Right ventricle myocardium inferior (tissue), 1 donor: Measurements from ENCODE around the gene TTYH1. TPM values are rescaled to one million over a fixed set of nuclear protein-coding genes. Genes with fewer than 3 reads are reported as not detected.

ENCODE experiments used
- ATAC-seq: fragments of 200-7000 bp; cut with Tn5 transposase; one replicate; pipeline ENCODE4 v1.9.1; 2020; ENCODE audit warnings: mild to moderate bottlenecking, moderate library complexity
- DNase-seq: peaks from one replicate; pipeline ENCODE4 v3.0.0; 2021; ENCODE audit errors: missing footprints
- intact Hi-C: fragments of 100-400 bp; cut with DNase I; formaldehyde crosslinking; loops from one replicate; pipeline ENCODE4 v1.11.0; 2022
- total RNA-seq: library from RNA; stranded (reverse); fragmentation: NEBNext Ultra II Directional; extraction: Animal tissue kit (Norgen Biotek cat#: 25700); gene quantifications from one replicate; pipeline ENCODE4 v1.2.1, GENCODE V29; 2021
- donor health status: DM: no; HTN: yes; CAD: no; lungs with severe emphysema.

Gene TTYH1
- total RNA-seq, 1 donor from 2014 or later: 2.8 TPM

DNA sequence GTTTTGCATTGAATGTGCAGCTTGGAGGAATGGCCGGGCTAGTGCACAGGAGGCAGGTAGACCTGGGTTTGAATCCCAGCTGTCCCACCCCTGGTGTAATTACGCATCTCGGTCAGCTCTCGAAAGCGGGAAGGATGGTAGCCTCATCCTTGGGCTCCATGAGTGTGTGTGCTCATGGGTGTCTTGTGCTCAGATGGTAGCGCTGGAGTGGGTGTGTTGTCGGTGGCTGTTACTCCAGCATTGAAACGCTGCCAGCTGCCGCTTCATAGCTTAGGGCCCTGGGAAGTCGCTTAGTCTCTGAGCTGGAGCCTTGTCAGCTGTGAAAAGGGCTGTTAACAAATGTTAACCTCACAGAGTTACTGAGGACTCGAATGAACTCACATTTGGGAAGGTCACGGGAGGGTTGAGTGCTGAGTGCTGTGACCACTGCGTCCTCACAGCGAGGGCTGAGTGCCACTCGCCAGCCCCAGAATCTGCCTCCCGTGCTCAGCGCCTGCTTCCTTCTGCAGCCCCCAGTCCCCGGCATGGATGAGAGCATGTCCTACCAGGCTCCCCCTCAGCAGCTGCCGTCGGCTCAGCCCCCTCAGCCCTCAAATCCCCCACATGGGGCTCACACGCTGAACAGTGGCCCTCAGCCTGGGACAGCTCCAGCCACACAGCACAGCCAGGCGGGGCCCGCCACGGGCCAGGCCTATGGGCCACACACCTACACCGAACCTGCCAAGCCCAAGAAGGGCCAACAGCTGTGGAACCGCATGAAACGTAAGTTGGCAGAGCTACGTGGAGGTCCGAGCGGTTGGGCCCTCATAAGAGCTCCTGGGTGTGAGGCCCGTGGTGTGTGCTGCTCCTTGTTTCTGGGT, 38.9 kb downstream of the TTYH1 start:
- no peak for DNase-seq
- intact Hi-C loops: no loop called here
- no peak for ATAC-seq

DNA sequence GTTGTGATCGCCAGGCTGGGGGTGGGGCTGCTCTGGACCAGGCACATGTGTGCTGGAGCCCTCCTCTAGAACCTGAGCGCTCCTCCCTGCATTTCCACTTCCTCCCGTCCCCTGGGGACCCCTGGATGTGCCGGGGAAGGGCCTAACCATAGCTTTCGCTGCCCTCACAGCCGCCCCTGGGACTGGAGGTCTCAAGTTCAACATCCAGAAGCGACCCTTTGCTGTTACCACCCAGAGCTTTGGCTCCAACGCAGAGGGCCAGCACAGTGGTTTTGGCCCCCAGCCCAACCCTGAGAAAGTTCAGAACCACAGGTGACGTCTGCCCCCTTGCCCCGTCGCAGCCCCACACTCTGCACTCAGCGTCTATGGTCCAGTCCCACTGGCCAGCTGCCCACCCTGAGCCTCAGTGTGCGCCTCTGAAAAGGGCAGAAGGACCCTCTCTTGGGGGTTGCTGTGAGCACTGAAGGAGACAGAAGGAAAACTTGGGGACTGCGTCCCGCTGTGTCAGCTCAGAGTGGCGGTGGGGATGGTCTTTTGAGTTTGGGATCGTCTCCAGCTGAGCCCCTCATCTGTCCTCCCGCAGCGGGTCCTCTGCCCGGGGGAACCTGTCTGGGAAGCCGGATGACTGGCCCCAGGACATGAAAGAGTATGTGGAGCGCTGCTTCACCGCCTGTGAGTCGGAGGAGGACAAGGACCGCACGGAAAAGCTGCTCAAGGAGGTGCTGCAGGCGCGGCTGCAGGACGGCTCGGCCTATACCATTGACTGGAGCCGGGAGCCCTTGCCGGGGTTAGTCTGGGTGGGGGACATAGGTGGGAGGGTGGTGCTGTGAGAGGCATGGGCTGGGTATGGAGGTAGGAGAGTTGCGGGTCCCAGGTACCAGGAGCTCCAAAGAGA, 39.8 kb downstream of the TTYH1 start:
- ATAC-seq (no peak), DNase-seq (no peak)
- intact Hi-C loops: no loop called here

DNA sequence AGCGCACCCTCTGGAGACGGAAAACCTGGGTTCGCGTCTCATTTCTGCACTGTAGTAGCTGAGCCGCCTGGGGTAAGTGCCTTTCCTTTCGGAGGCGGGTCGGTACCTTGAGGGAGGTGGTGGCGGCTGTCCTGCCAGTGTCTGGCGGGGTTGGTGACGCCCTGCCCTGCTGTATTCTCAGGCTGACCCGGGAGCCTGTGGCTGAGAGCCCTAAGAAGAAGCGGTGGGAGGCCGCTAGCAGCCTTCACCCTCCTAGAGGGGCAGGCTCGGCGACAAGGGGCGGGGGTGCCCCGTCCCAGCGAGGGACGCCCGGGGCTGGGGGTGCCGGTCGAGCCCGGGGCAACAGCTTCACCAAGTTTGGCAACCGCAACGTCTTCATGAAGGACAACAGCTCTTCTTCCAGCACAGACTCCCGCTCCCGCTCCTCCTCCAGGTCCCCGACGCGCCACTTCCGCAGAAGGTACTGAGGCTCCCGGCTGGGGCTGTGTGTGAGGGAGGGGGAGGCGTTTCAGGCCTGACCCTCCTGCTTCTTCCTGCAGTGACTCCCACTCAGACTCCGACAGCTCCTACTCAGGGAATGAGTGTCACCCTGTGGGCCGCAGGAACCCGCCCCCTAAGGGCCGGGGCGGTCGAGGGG, 40.6 kb downstream of the TTYH1 start:
- intact Hi-C loops: no loop called here
- ATAC-seq (no peak), DNase-seq (no peak)

DNA sequence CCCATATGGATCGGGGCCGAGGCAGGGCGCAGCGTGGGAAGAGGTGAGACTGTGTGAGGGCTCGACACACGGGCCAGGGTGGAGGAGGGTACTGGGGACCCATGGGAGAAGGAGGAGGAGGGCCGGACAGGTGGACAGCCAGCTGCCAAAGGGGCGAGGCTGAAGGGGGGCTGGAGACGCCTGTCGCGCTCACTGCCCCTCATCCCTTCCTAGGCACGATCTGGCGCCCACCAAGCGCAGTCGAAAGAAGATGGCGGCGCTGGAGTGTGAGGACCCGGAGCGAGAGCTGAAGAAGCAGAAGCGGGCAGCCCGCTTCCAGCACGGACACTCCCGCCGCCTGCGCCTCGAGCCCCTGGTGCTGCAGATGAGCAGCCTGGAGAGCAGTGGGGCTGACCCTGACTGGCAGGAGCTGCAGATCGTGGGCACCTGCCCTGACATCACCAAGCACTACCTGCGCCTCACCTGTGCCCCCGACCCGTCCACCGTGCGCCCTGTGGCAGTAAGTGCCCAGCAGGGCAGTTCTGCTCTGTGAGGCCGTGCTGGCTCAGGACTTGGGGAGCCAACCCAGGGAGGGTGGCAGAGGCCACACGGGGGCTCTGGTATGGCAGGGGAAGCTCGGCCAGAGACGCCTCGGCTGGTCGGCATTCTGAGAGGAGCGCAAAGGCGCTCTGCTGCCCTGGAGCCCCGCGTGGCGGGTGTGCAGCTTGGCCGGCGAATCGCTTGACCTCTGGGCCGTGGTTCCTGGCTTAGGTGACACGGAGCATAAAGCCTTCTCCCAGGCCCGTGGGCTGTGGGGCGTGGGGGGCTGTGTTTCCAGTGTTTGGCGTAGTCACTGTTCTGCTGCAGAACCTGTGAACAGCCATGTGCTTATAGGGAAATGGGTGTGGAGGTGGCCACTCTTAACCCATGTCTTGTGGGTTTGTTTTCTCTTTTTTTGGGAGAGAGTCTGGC, 41.4 kb downstream of the TTYH1 start:
- ATAC-seq (no peak), DNase-seq (no peak)
- intact Hi-C loops: no loop called here

DNA sequence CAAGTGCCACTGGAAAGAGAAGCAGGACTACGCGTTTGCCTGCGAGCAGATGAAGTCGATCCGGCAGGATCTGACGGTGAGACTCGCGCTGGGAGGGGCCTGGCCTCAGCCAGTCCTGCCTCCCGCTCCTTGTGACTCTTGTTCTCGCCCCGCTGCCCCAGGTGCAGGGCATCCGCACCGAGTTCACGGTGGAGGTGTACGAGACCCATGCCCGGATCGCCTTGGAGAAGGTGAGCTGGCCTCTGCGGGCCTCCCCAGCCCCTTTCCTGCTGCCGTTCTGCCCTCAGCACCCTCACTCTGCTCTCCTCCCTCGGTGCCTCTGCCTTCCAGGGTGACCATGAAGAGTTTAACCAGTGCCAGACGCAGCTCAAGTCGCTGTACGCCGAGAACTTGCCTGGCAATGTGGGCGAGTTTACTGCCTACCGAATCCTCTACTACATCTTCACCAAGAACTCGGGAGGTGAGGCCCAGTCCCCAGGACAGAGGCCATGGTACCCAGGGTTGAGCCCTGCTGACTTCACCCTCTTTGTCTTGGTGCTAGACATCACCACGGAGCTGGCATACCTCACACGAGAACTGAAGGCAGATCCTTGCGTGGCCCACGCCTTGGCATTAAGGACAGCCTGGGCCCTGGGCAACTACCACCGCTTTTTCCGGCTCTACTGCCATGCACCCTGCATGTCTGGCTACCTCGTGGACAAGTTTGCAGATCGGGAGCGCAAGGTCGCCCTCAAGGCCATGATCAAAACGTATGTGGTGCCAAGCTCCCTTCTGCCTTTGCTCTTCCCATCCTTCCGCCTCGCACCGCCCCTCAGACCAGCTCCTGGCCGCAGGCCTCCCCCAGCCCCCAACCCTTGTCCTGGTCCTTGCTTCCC, 42.7 kb downstream of the TTYH1 start:
- DNase-seq (no peak), ATAC-seq (no peak)
- intact Hi-C loops: no loop called here

DNA sequence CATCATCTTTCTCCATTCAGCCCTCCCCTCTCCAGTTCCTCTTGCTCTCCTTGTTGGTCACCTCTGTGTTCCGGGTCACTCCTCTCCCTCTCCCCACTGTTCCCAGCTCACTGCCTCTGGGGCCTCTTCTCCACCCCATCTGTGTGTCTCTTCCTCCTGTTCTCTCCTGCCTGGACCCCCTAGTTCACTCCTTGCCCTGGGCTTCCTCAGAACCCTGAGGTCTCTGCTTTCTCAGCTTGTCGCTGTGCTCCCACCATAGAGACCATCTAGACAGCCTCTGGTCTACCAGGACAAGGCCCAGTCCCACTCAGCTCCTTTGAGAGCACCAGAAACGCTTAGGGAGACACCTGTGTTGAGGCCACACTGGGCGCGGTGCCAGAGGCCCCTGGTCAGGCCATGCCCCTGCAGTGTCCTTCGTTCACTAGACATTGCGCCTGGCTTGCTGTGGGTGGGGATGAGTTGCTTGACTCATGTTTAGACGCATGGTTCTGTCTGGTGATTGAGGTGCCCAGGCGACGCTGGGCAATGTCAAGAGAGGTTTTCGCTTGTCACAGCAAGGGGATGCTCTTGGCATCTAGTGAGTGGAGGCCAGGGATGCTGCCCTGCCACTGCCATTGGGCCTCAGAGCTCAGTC, 43.5 kb downstream of the TTYH1 start:
- intact Hi-C loops: no loop called here
- DNase-seq: no peak
- ATAC-seq: no peak

DNA sequence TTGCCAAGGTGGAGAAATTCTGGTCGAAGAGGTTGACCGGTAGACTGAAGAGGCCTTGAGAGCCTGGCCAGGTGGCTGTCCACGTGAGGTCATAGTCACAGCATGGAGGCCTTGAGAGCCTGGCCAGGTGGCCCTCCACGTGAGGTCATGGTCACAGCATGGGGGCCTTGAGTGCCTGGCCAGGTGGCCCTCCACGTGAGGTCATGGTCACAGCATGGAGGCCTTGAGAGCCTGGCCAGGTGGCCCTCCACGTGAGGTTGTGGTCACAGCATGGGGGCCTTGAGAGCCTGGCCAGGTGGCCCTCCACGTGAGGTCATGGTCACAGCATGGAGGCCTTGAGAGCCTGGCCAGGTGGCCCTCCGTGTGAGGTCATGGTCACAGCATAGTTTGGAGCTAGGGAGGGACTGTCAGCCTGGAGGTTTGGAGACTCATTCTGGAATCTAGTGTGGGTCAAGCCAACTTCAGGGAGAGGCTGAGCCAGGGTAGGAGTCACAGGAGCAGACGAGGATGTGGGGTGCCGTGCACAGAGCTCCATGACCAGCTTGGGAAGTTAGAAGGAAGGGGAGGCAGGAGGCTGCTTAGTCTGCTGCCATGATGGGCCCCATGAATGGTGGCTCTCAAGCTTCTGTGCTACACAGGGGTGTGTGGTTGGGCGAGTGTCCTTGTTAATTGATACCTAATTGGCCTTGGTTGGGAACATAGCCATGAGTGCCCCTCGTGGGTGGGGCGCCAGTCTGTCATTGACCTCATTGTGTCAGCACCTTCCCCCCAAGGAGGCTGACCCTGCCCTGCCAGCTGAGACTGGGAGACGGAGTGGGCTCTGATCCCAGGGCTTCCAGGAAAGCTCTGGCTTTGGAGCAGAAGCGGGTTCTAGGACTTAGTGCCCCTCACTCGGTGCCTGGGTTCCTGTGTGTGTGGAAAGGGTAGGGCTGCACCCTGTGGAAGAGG, 44.3 kb downstream of the TTYH1 start:
- DNase-seq: no peak

DNA sequence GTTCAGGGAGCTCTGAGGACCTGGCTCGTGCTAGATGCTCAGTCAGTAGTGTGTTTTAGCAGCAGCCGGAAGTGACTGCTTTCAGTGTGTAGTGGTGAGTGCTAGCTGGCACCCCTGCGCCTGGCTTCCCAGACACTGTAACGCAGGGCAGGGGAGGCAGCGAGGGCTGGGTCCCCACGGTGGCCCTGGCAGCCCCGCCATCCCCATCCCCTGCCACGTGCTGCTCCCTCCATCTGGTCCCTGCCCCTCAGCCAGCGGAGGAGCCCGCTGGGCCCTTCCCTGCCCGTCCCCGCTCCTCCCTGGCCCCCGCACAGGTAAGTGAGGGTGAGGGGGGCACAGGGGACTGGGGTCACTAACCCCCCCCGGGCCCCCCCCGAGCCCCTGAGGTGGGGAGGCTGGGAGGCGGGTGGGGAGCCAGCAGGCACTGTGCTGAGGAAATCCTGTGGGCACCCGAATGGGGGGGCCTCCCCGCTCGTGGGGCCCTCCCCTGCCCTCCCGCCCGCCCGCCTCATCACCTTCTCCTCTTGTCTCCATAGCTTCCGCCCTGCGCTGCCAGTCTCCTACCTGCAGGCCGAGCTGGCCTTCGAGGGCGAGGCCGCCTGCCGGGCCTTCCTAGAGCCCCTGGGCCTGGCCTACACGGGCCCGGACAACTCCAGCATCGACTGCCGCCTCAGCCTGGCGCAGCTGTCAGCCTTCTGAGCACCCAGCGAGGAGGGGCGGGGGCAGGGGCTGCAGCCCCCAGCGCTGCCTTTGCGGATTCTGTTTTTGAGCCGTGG, 45.2 kb downstream of the TTYH1 start:
- intact Hi-C loops: loop anchor here (10.0 kb wide), 1 partner anchor 596 kb away; the partner anchor contains the start of gene MYADM
- DNase-seq: no peak
- ATAC-seq: no peak

More for the DNA sequence above, 44.3 kb downstream of the TTYH1 start:
- intact Hi-C loops: loop anchor here (10.0 kb wide), 1 partner anchor 595 kb away; the partner anchor contains the start of gene MYADM
- no peak for ATAC-seq

DNA sequence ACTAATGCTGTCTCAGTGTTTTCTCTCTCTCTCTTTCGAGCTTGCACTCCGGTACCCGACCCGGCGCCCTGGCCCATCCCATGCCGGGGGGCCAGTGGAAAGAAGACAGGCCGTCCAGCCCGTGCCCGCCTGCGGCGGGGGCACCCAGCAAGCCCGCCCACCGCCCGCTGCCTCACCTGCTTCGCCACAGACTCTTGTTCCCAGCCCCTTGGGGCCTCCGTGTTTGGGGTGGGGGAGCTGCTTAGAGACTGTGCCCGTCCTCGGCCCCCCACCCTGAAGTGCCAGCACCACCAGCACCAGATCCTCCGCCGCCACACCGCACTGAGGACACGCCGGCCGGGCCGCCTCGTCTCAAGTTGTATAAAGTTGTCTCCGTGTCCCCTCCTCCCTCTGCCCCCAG, 45.9 kb downstream of the TTYH1 start:
- intact Hi-C loops: loop anchor here (10.0 kb wide), 1 partner anchor 596 kb away; the partner anchor contains the start of gene MYADM
- DNase-seq (no peak), ATAC-seq (no peak)

DNA sequence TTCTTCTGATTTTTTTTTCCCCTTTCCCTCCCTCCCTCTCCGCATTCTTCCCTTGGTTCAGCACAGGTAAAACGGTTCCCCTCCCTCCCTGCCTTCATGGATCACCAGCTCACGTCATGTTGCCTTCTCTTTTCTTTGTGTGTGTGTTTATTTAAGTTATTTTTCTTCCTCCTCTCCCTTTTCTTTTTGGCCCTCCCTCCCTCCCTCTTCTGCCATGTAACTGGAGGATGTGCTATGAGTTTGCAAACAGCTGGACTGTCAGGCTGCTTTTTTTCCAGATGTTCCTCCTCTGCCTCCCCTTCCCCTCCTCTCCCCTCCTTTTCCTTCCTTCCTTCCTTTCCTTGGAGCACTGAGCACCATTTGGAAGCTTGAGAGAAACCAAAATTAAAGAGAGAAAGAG, 46.3 kb downstream of the TTYH1 start:
- intact Hi-C loops: loop anchor here (10.0 kb wide), 1 partner anchor 597 kb away; the partner anchor contains the start of gene MYADM
- no peak for DNase-seq

DNA sequence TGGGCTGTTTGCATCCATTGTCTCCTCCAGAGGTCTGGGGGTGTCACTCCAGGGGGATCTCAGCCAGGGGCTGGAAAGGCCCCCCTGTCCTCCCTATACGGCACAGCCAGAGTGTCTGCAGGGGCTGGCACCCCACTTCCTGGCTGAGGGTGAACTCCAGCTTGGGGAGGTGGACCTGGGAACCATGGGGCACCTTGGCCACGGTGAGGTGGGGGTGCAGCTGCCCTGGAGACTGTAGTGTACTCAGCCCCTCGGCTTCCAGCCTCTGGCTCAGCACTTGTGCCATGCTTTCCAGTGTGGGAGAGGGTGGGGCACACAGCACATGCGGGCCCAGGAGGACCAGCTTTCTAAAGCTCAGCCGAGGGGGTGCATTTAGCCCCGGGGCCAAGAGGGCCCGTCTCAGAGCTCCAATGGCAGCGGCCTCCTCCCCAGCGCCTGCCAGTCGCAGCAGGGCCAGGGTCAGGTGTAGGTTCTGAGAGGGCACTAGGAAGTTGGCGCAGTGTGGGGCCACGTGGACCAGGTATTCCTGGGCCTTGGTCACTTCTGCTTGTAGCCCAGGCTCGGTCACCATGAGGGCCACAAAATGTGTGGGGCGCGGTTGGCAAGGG, 46.9 kb downstream of the TTYH1 start:
- ATAC-seq (no peak), DNase-seq (no peak)
- intact Hi-C loops: loop anchor here (10.0 kb wide), 1 partner anchor 597 kb away; the partner anchor contains the start of gene MYADM

More for the DNA sequence above, 46.3 kb downstream of the TTYH1 start:
- ATAC-seq: no peak

DNA sequence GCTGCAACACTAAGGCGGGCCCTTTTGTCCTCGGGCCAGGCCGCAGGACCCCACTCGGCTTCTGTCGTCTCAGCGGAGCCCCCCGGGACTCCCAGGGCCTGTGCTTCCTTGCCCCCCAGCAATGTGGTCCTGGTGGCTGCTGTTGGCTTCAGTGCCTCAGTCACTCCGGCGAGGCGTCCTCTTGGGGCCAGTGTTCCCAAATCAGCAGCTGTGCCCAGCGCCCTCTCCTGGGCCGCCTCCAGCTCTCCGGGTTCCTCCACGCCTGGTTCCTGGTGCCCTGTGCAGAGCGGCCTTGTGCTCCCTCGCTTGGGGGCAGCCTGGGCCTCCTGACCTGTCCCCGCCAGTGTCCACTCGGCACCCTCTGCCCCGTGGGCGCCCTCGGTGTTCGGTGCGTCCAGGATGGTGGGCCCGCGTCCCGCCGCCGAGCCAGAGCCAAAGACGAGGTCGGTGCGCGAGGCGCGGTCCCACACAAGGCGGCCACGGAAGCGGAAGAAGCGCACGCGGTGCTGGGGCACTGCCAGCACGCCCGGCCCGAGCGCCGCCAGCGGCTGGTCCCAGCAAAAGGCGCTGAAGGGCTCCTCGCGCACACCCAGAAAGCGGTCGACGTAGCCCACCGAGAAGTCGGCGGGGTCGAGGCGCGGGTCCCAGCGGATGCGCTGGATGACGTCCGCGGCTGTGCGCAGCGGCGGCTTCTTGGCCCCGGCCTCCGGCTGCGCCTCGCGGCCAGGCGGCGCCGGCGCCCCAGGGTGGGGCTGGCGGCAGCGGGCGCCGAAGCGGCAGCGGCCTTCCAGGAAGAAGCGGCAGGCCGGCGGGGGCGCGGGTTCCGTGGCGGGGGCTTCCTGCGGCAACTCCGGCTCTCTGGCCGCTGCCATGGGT, 47.6 kb downstream of the TTYH1 start:
- intact Hi-C loops: loop anchor here (1.0 to 10.0 kb wide), 2 partner anchors 14 to 598 kb away; partner anchors contain the start of genes LENG8 and MYADM
- DNase-seq (peak; percentile 91), ATAC-seq (peak; percentile 33)

DNA sequence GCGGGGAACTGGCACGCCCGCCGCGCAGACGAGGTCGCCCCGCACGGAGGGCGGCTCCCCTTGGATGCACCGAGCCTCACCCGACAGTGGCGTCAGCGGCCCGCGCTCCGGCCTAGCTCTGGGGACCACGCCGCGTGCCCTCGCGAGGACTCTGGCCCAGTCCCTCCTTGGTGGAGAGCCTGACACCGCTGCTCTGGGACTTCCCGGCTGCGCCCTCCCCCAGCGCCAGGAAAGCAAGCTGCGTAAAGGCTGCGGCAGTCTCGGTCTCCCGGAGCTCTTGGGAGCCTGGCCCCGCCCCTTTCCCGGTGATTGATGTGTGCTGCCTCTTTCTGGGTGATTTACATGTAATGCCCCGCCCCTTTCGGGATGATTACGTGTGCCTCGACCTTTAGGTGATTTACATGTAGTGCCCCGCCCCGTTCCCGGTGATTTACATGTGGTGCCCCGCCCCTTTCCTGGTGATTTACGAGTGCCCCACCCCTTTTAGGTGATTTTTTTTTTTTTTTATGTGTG, 48.3 kb downstream of the TTYH1 start, which contains the start of gene LENG9:
LENG9 (minus strand) TSS at position 248 of the 513 bp plus-strand sequence. CDS start 252 bp downstream, outside the sequence.
- ATAC-seq (peak; percentile 79), DNase-seq (peak; percentile 99)
- intact Hi-C loops: loop anchor here (1.0 to 10.0 kb wide), 2 partner anchors 14 to 599 kb away; partner anchors contain the start of genes LENG8 and MYADM
